DMS53 (cell line): ENCODE data around the gene OR5D14.

Source experiments
- DNase-seq: peaks from one replicate; lab custom pipeline; 2025; lab: John Stamatoyannopoulos, UW

OR5D14 gene

DNA sequence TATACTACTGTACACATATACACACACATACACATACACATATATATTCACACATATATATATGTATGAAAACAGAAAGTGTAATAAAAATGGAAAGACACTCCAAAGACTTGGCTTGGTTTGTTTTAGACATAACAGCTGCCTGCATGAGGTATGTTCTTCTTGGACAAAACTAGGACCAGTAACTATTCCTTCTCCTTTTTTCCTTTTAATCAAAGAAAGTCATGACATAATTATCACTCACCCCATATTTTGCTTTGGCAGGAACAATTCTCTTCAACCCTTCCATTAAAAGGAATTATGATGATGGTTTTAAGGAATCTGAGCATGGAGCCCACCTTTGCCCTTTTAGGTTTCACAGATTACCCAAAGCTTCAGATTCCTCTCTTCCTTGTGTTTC, at the start of gene OR5D14:
OR5D14 (plus strand) TSS at position 301 of the 400 bp plus-strand sequence; CDS start at position 301, 0 bp downstream.
- no peak for DNase-seq

DNA sequence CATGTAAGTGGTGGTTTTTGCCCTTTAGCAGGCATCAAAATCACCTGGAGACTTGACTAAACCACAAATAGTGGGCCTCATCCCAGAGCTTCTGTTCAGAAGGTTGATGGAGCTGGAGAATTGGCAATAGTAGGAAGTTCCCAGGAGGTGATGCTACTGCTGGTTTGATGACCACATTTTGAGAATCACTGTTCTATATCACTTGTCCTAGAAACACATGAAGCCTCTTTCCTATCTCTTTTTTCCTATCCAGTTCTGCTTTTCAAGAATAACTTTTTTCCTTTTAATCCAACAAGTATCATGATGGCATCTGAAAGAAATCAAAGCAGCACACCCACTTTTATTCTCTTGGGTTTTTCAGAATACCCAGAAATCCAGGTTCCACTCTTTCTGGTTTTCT, 22.2 kb upstream of the OR5D14 start, which contains the start of gene OR5D13:
OR5D13 (plus strand) TSS at position 301 of the 400 bp plus-strand sequence; CDS start at position 301, 0 bp downstream.
- DNase-seq = no peak

DNA sequence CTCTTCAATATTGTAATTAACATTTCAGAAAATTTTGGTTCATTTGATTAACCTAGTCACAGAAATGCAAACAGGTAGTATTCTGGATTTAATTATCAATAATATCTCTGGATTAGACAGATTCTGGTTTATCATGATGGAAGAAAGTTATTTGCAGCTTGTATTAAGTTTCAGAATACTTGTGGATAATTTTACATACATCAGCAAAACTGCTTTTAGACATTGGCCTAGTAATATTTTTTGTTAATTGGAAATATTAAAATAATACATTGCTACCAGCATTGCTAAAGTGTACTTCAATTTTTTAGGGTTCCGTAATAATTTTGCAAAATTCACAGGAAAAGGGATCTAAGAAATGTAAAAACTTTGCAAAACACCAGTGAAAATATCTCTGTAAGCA, 3.8 kb upstream of the OR5D14 start:
- no peak for DNase-seq

DNA sequence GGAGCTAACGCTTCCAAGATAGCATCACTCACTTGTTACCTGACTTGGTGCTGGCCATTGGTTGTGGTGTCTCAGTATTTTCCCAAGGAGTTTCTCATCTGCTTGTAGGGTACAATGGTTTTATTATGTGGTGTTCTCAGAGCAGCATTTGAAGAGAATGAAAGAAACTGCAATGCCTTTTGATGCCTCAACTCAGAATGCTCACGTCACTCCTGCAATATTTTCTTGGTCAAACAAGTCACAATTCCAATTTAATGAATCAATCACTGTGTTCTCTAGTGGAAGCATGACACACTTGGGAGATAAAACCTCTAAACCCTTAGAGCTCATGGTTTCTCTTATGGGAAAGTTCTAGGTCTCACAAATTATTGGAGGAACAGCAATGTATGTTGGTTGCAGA, 2.0 kb upstream of the OR5D14 start:
- DNase-seq = no peak

DNA sequence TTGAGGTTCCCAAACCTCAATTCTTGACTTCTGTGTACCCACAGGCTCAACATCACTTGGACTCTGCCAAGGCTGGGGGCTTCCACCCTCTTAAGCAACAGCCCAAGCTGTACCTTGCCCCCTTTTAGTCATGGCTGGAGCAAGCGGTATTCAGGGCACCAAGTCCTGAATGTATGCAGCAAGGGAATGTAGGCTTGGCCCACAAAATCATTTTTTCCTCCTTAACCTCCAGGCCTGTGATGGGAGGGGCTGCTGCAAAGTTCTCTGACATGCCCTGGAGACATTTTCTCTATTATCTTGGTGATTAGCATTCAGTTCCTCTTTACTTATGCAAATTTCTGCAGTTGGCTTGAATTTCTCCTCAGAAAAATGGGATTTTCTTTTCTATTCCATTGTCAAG, 10.9 kb downstream of the OR5D14 start:
- no peak for DNase-seq

DNA sequence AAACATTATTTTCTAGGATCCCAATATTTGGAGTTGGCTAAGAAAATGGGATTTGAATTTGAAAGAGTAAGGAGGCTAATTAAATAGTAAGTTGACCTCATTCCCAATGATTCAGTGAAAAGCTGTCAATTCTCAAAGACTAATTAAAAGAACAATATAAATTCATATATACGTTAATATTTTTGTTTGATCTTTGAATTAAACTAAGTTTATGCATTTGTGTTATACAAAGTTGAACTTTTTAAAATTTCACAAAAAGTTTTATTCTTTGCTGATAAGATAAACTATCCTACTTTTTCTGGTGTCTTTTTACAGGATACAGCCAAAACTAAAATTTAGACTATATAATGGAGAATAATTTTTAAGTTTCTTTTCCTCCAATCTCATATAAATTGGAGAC, 15.7 kb downstream of the OR5D14 start, which contains the start of gene OR5L1:
OR5L1 (plus strand) TSS at position 301 of the 400 bp plus-strand sequence. CDS start 100 bp downstream, outside the sequence.
- no peak for DNase-seq

DNA sequence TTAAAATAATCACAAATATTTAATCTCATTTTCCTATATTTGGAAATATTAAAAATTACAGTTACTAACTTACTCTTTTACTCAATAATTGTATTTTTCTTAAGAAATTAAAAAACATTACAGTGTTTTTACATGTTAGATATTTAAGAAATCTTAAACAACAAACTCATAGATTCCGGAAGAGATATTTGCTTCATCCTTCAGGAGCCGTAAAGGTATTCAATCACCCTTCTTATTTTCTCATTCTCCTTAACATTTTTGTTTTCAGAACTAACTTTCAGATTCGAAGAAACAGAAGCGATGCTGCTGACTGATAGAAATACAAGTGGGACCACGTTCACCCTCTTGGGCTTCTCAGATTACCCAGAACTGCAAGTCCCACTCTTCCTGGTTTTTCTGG, 24.0 kb downstream of the OR5D14 start, which contains the start of gene OR5D18:
OR5D18 (plus strand) TSS at position 301 of the 400 bp plus-strand sequence; CDS start at position 301, 0 bp downstream.
- no peak for DNase-seq

DNA sequence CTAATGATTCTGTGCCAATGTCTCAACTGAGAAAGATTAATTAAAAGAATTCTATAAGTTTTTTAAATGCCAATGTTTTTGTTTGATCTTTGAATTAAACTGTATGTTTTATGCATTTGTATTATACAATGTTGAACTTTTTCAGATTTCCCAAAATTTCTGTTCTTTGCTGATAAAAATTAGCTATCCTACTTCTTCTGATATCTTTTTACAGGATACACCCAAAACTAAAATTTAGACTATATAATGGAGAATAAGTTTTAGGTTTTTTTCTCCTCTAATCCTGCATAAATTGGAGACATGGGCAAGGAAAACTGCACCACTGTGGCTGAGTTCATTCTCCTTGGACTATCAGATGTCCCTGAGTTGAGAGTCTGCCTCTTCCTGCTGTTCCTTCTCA, 31.6 kb downstream of the OR5D14 start, which contains the start of gene OR5L2:
OR5L2 (plus strand) TSS at position 301 of the 400 bp plus-strand sequence; CDS start at position 301, 0 bp downstream.
- no peak for DNase-seq

DNA sequence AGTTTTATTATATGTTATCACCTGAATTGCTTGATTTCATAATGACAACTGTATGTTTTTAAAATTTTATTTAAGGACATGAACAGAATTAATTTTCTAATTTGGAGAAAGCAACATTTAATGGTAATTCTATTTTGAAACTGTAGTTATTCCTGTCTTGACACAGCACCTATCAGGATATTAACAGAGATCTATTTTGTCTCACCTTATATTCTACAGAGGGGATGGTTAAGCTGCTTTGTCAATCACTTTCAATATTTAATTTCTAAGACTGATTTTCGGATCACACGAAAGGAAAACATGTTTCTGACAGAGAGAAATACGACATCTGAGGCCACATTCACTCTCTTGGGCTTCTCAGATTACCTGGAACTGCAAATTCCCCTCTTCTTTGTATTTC, 43.1 kb downstream of the OR5D14 start, which contains the start of gene OR5D16:
OR5D16 (plus strand) TSS at position 301 of the 400 bp plus-strand sequence; CDS start at position 301, 0 bp downstream.
- DNase-seq = no peak
